T-cell (primary cell): ENCODE results near the gene SCN1A. TPM values are rescaled to one million over a fixed set of nuclear protein-coding genes. Genes with fewer than 3 reads are reported as not detected.

Experiments used
- ATAC-seq, 4 experiments: fragments of 200-7000 bp in 3 of 4; fragments of 150-1000 bp in 1 of 4; cut with Tn5 transposase; replicated peaks in 1 of 4; 1 replicate in 3 of 4; 2 replicates in 1 of 4; pipeline ENCODE4 v1.10.0; 2021; ENCODE audit warnings: moderate library complexity in 3 of 4, mild to moderate bottlenecking in 2 of 4, moderate number of reproducible peaks in 1 of 4
- CTCF ChIA-PET, 2 donors: fragments of 300-600 bp; sonication (Branson Sonifier 250); formaldehyde crosslinking; loops; one replicate each; lab custom pipeline; 2022; ENCODE audit warnings: antibody characterized with exemption in 2 of 2; lab: Charles Lee
- POLR2A ChIA-PET, 2 donors: fragments of 300-600 bp; sonication (Branson Sonifier 250); formaldehyde crosslinking; loops; one replicate each; lab custom pipeline; 2022; ENCODE audit warnings: antibody characterized with exemption in 2 of 2; lab: Charles Lee
- DNase-seq, 35 experiments: peaks; one replicate each; pipeline versions ENCODE4 v3.0.0 to v3.0.0-alpha.2; 2013 to 2023
- H3K27ac ChIP-seq: one replicate; pipeline ENCODE4 v1.5.1; 2013; ENCODE audit warnings: low read length
- H3K27me3 ChIP-seq, 2 experiments: replicated peaks in 1 of 2; 1 replicate in 1 of 2; 2 replicates in 1 of 2; pipeline versions ENCODE4 v1.6.1 to v1.7.0; 2013; ENCODE audit warnings: low read length in 1 of 2, mixed read lengths in 1 of 2; ENCODE audit not compliant: control insufficient read depth in 2 of 2, insufficient read depth in 2 of 2; ENCODE audit errors: extremely low read depth in 1 of 2
- H3K36me3 ChIP-seq, 2 donors: 1 replicate in 1 of 2; 2 replicates in 1 of 2; pipeline versions ENCODE4 v1.6.1 to v1.7.0; 2013; ENCODE audit warnings: low read length in 1 of 2; ENCODE audit not compliant: control insufficient read depth in 2 of 2, insufficient read depth in 1 of 2; ENCODE audit errors: extremely low read depth in 1 of 2
- H3K4me1 ChIP-seq, 2 experiments: 1 replicate in 1 of 2; 2 replicates in 1 of 2; pipeline versions ENCODE4 v1.6.1 to v1.7.0; 2013; ENCODE audit warnings: low read length in 2 of 2, mixed read lengths in 1 of 2; ENCODE audit not compliant: insufficient read depth in 2 of 2, control insufficient read depth in 1 of 2; ENCODE audit errors: extremely low read depth in 1 of 2
- H3K4me3 ChIP-seq, 2 donors: 1 replicate in 1 of 2; 2 replicates in 1 of 2; pipeline versions ENCODE4 v1.5.1 to v1.7.0; 2013; ENCODE audit warnings: mild to moderate bottlenecking in 2 of 2, low read length in 1 of 2, moderate library complexity in 1 of 2; ENCODE audit not compliant: control insufficient read depth in 1 of 2; ENCODE audit errors: extremely low read depth in 1 of 2
- H3K9me3 ChIP-seq: 2 replicates; pipeline ENCODE4 v1.7.0; 2013
- H3K27ac Mint-ChIP-seq, 2 donors: one replicate each; pipeline ENCODE4 v1.8.0; 2020 to 2021; ENCODE audit warnings: mild to moderate bottlenecking in 2 of 2, mixed read lengths in 2 of 2
- H3K27me3 Mint-ChIP-seq, 2 donors: one replicate each; pipeline ENCODE4 v1.8.0; 2021 to 2022; ENCODE audit warnings: mixed read lengths in 2 of 2
- H3K36me3 Mint-ChIP-seq: one replicate; pipeline ENCODE4 v1.8.0; 2021; ENCODE audit warnings: mixed read lengths
- H3K4me1 Mint-ChIP-seq, 3 donors: one replicate each; pipeline ENCODE4 v1.8.0; 2020 to 2022; ENCODE audit warnings: mixed read lengths in 3 of 3, mild to moderate bottlenecking in 1 of 3
- H3K4me3 Mint-ChIP-seq, 3 donors: one replicate each; pipeline ENCODE4 v1.8.0; 2020 to 2022; ENCODE audit warnings: mild to moderate bottlenecking in 3 of 3, mixed read lengths in 3 of 3, moderate library complexity in 3 of 3
- H3K9me3 Mint-ChIP-seq, 3 donors: one replicate each; pipeline ENCODE4 v1.8.0; 2020 to 2022; ENCODE audit warnings: mixed read lengths in 3 of 3
- WGBS: methylation state at CpG from one replicate; pipeline ENCODE4 v1.1.5; 2013; ENCODE audit warnings: missing lambda C conversion rate; ENCODE audit not compliant: insufficient coverage; 5-methylcytosine and 5-hydroxymethylcytosine counted together
- total RNA-seq, 35 experiments: library from RNA in 6 of 35; stranded (reverse) in 6 of 35; fragments of 120-200 nt in 1 of 35; gene quantifications; one replicate each; pipeline versions ENCODE4 v1.2.1 to v1.2.4 and lab custom pipeline; 2013 to 2026

The SCN1A gene
- total RNA-seq, 5 donors from 2014 or later (not counting 1 experiment from before 2014, with no cell fraction given): not detected

- H3K4me1 Mint-ChIP-seq: no peaks in the 10 kb centered on the region
- H3K27me3 ChIP-seq: peaks cover 0 to 5% of the 10 kb centered on the region in 2 experiments
- ATAC-seq: no peak
- 67% methylated on average over 1 of the region's 7 CpGs for WGBS
- no peak overlapping the region for H3K4me3 Mint-ChIP-seq
- H3K9me3 ChIP-seq: no peaks in the 10 kb centered on the region
- H3K4me1 ChIP-seq: no peaks in the 10 kb centered on the region
- H3K36me3 Mint-ChIP-seq: no peaks in the 10 kb centered on the region
- H3K27ac Mint-ChIP-seq: no peak overlapping the region
- no peak for DNase-seq
- CTCF ChIA-PET: no interaction called here
- POLR2A ChIA-PET: no interaction called here
- H3K27me3 Mint-ChIP-seq: peaks cover 8 to 30% of the 10 kb centered on the region in 2 donors
- no peaks in the 10 kb centered on the region for H3K36me3 ChIP-seq
- no peak overlapping the region for H3K4me3 ChIP-seq
- H3K27ac ChIP-seq: no peak overlapping the region
- H3K9me3 Mint-ChIP-seq: no peaks in the 10 kb centered on the region
Measured at GRCh38 chr2:166133653-166134052, 5.8 kb upstream of the SCN1A start.

DNA sequence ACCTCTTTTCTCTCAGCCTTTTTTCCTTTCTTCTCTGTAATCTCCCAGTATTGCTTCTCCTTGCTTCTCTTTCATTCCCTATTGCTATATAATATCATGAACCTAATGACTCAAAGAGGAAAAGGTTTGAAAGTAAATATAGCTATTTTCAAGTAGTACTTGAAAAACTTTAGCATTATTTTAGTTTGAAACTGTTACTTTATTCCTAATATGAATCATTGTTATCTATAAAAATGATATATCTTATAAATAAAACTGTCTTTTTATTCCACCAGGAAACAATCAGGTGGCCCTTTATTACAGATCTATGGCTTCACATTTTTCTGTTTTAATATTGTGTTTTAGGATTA lies 311 bp upstream of the SCN1A start:
- peaks cover 4 to 5% (median 4%) of the 10 kb centered on the region in 3 donors for H3K4me1 Mint-ChIP-seq
- no peak overlapping the region for H3K27ac Mint-ChIP-seq
- no peaks in the 10 kb centered on the region for H3K9me3 Mint-ChIP-seq
- no peak overlapping the region for H3K4me3 Mint-ChIP-seq
- H3K27me3 ChIP-seq: peaks cover 0 to 2% of the 10 kb centered on the region in 2 experiments
- no peak for DNase-seq
- H3K27me3 Mint-ChIP-seq: peaks cover 14 to 20% of the 10 kb centered on the region in 2 donors
- H3K4me3 ChIP-seq: no peak overlapping the region
- ChIA-PET POLR2A (no interaction called here), CTCF (interaction anchor here (0.6 to 1.9 kb wide), 15 partner anchors 10 to 1136 kb away, joined by 3 to 15 read pairs (median 4); partner anchors contain the start of gene TTC21B (in 1 of the 2))
- H3K4me1 ChIP-seq: no peaks in the 10 kb centered on the region
- no peak overlapping the region for H3K27ac ChIP-seq
- H3K9me3 ChIP-seq: no peaks in the 10 kb centered on the region
- no peaks in the 10 kb centered on the region for H3K36me3 ChIP-seq
- no peak for ATAC-seq
- no peaks in the 10 kb centered on the region for H3K36me3 Mint-ChIP-seq

DNA sequence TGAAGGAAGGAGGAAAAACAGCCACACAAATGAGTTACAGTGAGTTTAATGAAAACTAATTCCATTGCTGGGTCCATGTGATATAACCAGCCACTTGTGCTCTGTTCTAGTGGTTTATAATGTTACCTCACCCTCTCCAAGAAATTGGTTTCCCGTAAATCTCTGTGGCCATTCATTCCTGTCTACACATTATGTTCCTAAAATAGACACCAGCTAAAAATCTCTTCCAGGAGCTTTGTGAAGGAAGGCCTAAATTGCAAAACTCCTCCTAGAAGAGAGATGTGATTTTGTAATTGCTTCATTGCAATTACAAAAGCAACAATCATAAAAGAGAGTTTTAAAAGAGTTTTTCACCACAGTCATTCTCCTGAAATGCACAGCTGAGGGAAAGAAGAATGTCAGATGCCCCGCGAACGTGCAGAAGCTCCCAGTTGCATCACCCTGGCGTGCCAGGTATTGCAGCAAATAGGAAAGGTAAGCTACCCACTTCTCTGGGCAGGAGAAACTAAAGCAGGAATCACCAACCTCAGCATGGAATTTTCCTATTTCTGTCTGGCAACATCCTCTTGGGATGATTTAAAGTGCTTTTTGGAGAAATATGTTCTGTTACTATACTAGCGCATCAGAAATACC lies 1.7 kb downstream of the SCN1A start:
- Mint-ChIP-seq H3K4me1 (peaks cover 4 to 5% (median 4%) of the 10 kb centered on the region in 3 donors), H3K27me3 (peaks cover 10 to 12% of the 10 kb centered on the region in 2 donors), H3K36me3 (no peaks in the 10 kb centered on the region), H3K9me3 (no peaks in the 10 kb centered on the region), H3K27ac (no peak overlapping the region), H3K4me3 (no peak overlapping the region)
- no peaks in the 10 kb centered on the region for H3K9me3 ChIP-seq
- no peak overlapping the region for H3K27ac ChIP-seq
- ChIA-PET CTCF (interaction anchor here in 1 of 2 donors (0.6 to 1.2 kb wide), 2 partner anchors 1110 to 1325 kb away, joined by 3 read pairs; no protein-coding TSS in a partner anchor), POLR2A (no interaction called here)
- H3K36me3 ChIP-seq: no peaks in the 10 kb centered on the region
- H3K4me1 ChIP-seq: no peaks in the 10 kb centered on the region
- WGBS: 75% methylated on average over 2 of the region's 6 CpGs
- peaks cover 0 to 2% of the 10 kb centered on the region in 2 experiments for H3K27me3 ChIP-seq
- no peak overlapping the region for H3K4me3 ChIP-seq
- no peak for DNase-seq
- no peak for ATAC-seq

- H3K36me3 Mint-ChIP-seq: no peaks in the 10 kb centered on the region
- no peaks in the 10 kb centered on the region for H3K4me1 ChIP-seq
- H3K27ac Mint-ChIP-seq: no peak overlapping the region
- WGBS: no CpG with 5 or more reads among the region's 2 CpGs
- H3K4me1 Mint-ChIP-seq: peaks cover 4 to 5% (median 4%) of the 10 kb centered on the region in 3 donors
- H3K9me3 Mint-ChIP-seq: no peaks in the 10 kb centered on the region
- no peak overlapping the region for H3K27ac ChIP-seq
- ChIA-PET POLR2A (no interaction called here), CTCF (no interaction called here)
- ATAC-seq (no peak), DNase-seq (no peak)
- H3K36me3 ChIP-seq: no peaks in the 10 kb centered on the region
- no peak overlapping the region for H3K4me3 ChIP-seq
- H3K9me3 ChIP-seq: no peaks in the 10 kb centered on the region
- peaks cover 9 to 11% of the 10 kb centered on the region in 2 donors for H3K27me3 Mint-ChIP-seq
- no peak overlapping the region for H3K4me3 Mint-ChIP-seq
- peaks cover 0 to 2% of the 10 kb centered on the region in 2 experiments for H3K27me3 ChIP-seq
Measured at GRCh38 chr2:166125557-166125956, 2.3 kb downstream of the SCN1A start.

DNA sequence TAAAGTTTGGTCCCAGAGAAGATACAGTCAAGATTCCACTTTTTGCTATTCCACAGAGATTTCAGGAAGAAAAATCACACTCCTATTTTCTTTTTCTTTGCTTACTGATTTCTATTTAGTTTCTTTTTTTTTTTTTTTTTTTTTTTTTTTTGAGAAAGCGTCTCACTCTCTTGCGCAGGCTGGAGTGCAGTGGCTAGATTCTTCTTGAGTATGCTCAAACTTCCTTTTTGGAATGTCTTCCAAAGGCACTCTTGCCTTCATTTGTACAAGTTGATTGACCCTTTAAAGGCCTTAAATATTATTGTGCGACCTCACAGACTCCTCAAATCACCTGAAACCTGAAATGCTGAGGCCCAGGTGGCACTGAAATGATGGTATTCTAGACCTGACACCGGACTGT lies 9.6 kb downstream of the SCN1A start:
- Mint-ChIP-seq H3K4me1 (peaks cover 0 to 2% (median 0%) of the 10 kb centered on the region in 3 donors), H3K27ac (no peak overlapping the region), H3K4me3 (no peak overlapping the region), H3K27me3 (no peaks in the 10 kb centered on the region), H3K36me3 (no peaks in the 10 kb centered on the region), H3K9me3 (no peaks in the 10 kb centered on the region)
- Histone ChIP-seq H3K4me1 (no peaks in the 10 kb centered on the region), H3K27ac (no peak overlapping the region), H3K36me3 (no peaks in the 10 kb centered on the region), H3K27me3 (peaks cover 0 to 2% of the 10 kb centered on the region in 2 experiments), H3K9me3 (no peaks in the 10 kb centered on the region), H3K4me3 (no peak overlapping the region)
- DNase-seq: no peak
- ChIA-PET POLR2A (no interaction called here), CTCF (interaction anchor here in 1 of 2 donors (1.4 kb wide), 1 partner anchor 10 kb away, joined by 3 read pairs; the partner anchor contains the start of gene SCN1A)
- no peak for ATAC-seq
- WGBS: no CpG with 5 or more reads among the region's 4 CpGs

DNA sequence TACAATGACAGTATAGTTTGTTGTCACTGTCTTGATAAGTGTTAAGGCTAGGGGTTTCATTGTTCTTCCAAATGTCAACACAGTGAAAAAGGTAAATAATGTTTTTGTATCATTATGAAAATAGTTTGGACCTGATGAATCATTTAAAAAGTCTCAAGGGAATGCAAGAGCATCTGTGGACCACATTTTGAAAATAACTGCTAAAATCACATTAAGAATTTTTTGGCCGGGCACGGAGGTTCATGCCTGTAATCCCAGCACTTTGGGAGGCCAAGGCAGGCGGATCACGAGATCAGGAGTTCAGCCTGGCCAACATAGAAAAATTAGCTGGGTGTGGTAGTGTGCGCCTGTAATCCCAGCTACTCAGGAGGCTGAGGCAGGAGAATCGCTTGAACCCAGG lies 10.3 kb downstream of the SCN1A start:
- Mint-ChIP-seq H3K9me3 (no peaks in the 10 kb centered on the region), H3K4me3 (no peak overlapping the region), H3K27me3 (no peaks in the 10 kb centered on the region), H3K36me3 (no peaks in the 10 kb centered on the region), H3K27ac (no peak overlapping the region), H3K4me1 (peaks cover 0 to 2% (median 0%) of the 10 kb centered on the region in 3 donors)
- Histone ChIP-seq H3K27ac (no peak overlapping the region), H3K4me3 (no peak overlapping the region), H3K36me3 (no peaks in the 10 kb centered on the region), H3K4me1 (no peaks in the 10 kb centered on the region), H3K9me3 (no peaks in the 10 kb centered on the region), H3K27me3 (peaks cover 0 to 2% of the 10 kb centered on the region in 2 experiments)
- ATAC-seq: no peak
- no peak for DNase-seq
- POLR2A ChIA-PET: no interaction called here
- WGBS: 78% methylated on average over 5 of the region's 6 CpGs
- CTCF ChIA-PET: interaction anchor here in 1 of 2 donors (1.4 kb wide), 1 partner anchor 11 kb away, joined by 3 read pairs; the partner anchor contains the start of gene SCN1A
